NT2/D1 (cell line): Measurements from ENCODE around the gene SPATA7.

Source experiments
- DNase-seq: peaks from one replicate; pipeline ENCODE4 v3.0.0-alpha.2; 2011; ENCODE audit warnings: low read depth, low spot score
- H3K27me3 ChIP-seq: 2 replicates; pipeline ENCODE4 v1.6.0; 2011; ENCODE audit warnings: mild to moderate bottlenecking; ENCODE audit not compliant: insufficient read length, insufficient read depth
- H3K36me3 ChIP-seq: 2 replicates; pipeline ENCODE4 v1.6.1; 2011; ENCODE audit warnings: mild to moderate bottlenecking, low read length, mixed read lengths; ENCODE audit not compliant: insufficient read depth, insufficient read length
- H3K4me1 ChIP-seq: 2 replicates; pipeline ENCODE4 v1.5.1; 2011; ENCODE audit not compliant: insufficient read depth, insufficient read length
- H3K4me3 ChIP-seq: 2 replicates; pipeline ENCODE4 v1.5.1; 2011; ENCODE audit warnings: low read depth; ENCODE audit not compliant: insufficient read length
- H3K9ac ChIP-seq: 2 replicates; pipeline ENCODE4 v1.6.0; 2011; ENCODE audit warnings: low read depth; ENCODE audit not compliant: insufficient read length
- H3K9me3 ChIP-seq: 2 replicates; pipeline ENCODE4 v1.5.1; 2011; ENCODE audit warnings: mild to moderate bottlenecking, low read length; ENCODE audit not compliant: insufficient read depth
- SUZ12 ChIP-seq: IDR thresholded peaks from 2 replicates; pipeline ENCODE4 v1.6.1; 2011; ENCODE audit not compliant: insufficient read length, insufficient read depth; ENCODE audit errors: extremely low read depth
- YY1 ChIP-seq: IDR thresholded peaks from 2 replicates; pipeline ENCODE4 v1.6.1; 2011; ENCODE audit not compliant: insufficient read length, insufficient read depth
- ZNF274 ChIP-seq: IDR thresholded peaks from 2 replicates; pipeline ENCODE4 v1.6.1; 2011; ENCODE audit warnings: mild to moderate bottlenecking, low read depth, low read length

The SPATA7 gene

GRCh38 chr14:88439088-88439487 lies 53.6 kb downstream of the SPATA7 start:
- H3K4me1 ChIP-seq = no peaks in the 10 kb centered on the region
- no peak for DNase-seq
- no peaks in the 10 kb centered on the region for H3K9me3 ChIP-seq
- no peak overlapping the region for H3K4me3 ChIP-seq
- TF ChIP-seq SUZ12 = no peak
- TF ChIP-seq ZNF274 = no peak
- no peak for TF ChIP-seq YY1
- no peak overlapping the region for H3K9ac ChIP-seq
- peaks cover 6% of the 10 kb centered on the region for H3K36me3 ChIP-seq
- H3K27me3 ChIP-seq = no peaks in the 10 kb centered on the region

GRCh38 chr14:88452231-88452630 lies 66.8 kb downstream of the SPATA7 start:
- no peak for DNase-seq
- no peaks in the 10 kb centered on the region for H3K4me1 ChIP-seq
- H3K27me3 ChIP-seq = no peaks in the 10 kb centered on the region
- TF ChIP-seq ZNF274 (no peak), YY1 (no peak), SUZ12 (no peak)
- H3K36me3 ChIP-seq = no peaks in the 10 kb centered on the region
- H3K9me3 ChIP-seq = no peaks in the 10 kb centered on the region
- no peak overlapping the region for H3K9ac ChIP-seq
- no peak overlapping the region for H3K4me3 ChIP-seq

- Histone ChIP-seq H3K36me3 (no peaks in the 10 kb centered on the region), H3K4me3 (no peak overlapping the region), H3K9me3 (no peaks in the 10 kb centered on the region), H3K4me1 (no peaks in the 10 kb centered on the region), H3K27me3 (no peaks in the 10 kb centered on the region), H3K9ac (no peak overlapping the region)
- DNase-seq = no peak
- TF ChIP-seq YY1 = no peak
- no peak for TF ChIP-seq ZNF274
- TF ChIP-seq SUZ12 = no peak
Observed at GRCh38 chr14:88454886-88455285, 69.4 kb downstream of the SPATA7 start.

GRCh38 chr14:88463318-88463717 lies 77.9 kb downstream of the SPATA7 start:
- H3K4me3 ChIP-seq = no peak overlapping the region
- peaks cover 16% of the 10 kb centered on the region for H3K9me3 ChIP-seq
- TF ChIP-seq SUZ12 = no peak
- no peak for TF ChIP-seq YY1
- TF ChIP-seq ZNF274 = no peak
- no peaks in the 10 kb centered on the region for H3K27me3 ChIP-seq
- H3K36me3 ChIP-seq = peaks cover 13% of the 10 kb centered on the region
- no peaks in the 10 kb centered on the region for H3K4me1 ChIP-seq
- H3K9ac ChIP-seq = no peak overlapping the region
- no peak for DNase-seq

- H3K9me3 ChIP-seq = no peaks in the 10 kb centered on the region
- TF ChIP-seq YY1 (no peak), SUZ12 (no peak), ZNF274 (no peak)
- no peaks in the 10 kb centered on the region for H3K4me1 ChIP-seq
- no peak overlapping the region for H3K9ac ChIP-seq
- peaks cover 50% of the 10 kb centered on the region for H3K36me3 ChIP-seq
- DNase-seq = no peak
- no peaks in the 10 kb centered on the region for H3K27me3 ChIP-seq
- H3K4me3 ChIP-seq = no peak overlapping the region
Observed at GRCh38 chr14:88468406-88468805, 82.9 kb downstream of the SPATA7 start.

GRCh38 chr14:88470542-88471440 lies 85.3 kb downstream of the SPATA7 start:
- Histone ChIP-seq H3K9ac (no peak overlapping the region), H3K4me3 (no peak overlapping the region), H3K4me1 (no peaks in the 10 kb centered on the region), H3K27me3 (no peaks in the 10 kb centered on the region), H3K36me3 (peaks cover 52% of the 10 kb centered on the region), H3K9me3 (no peaks in the 10 kb centered on the region)
- no peak for DNase-seq
- TF ChIP-seq ZNF274 (no peak), SUZ12 (no peak), YY1 (no peak)

GRCh38 chr14:88473791-88474190 lies 88.3 kb downstream of the SPATA7 start:
- Histone ChIP-seq H3K4me3 (no peak overlapping the region), H3K36me3 (peaks cover 44% of the 10 kb centered on the region), H3K4me1 (no peaks in the 10 kb centered on the region), H3K9me3 (no peaks in the 10 kb centered on the region), H3K9ac (no peak overlapping the region), H3K27me3 (no peaks in the 10 kb centered on the region)
- no peak for TF ChIP-seq SUZ12
- TF ChIP-seq ZNF274 = no peak
- no peak for TF ChIP-seq YY1
- no peak for DNase-seq
